ENCODE measurements around the gene STAB1.

GRCh38 chr3:52519445-52520140, 24.5 kb downstream of the STAB1 start:
- TF ChIP-seq SIN3A (conservative IDR thresholded peaks at IDR 0.05 in 1 of 2, IDR thresholded peaks at IDR 0.05 in 1 of 2; ENCODE audit: low read depth in 1 of 2, low read length in 2 of 2), result no peak
- no peak for TF ChIP-seq CTCF (IDR thresholded peaks at IDR 0.05; ENCODE audit: control extremely low read depth in 1 of 3, insufficient read depth in 1 of 3, low read depth in 1 of 3, low read length in 3 of 3)
- no peak for TF ChIP-seq POLR2AphosphoS5 (IDR thresholded peaks at IDR 0.05; ENCODE audit: low read depth, low read length)
- TF ChIP-seq CHD1 (IDR thresholded peaks at IDR 0.05; ENCODE audit: low read depth, low read length), result no peak
- no peak for TF ChIP-seq EZH2 (IDR thresholded peaks at IDR 0.05; ENCODE audit: low read depth, low read length, severe bottlenecking)
- TF ChIP-seq, protein P1, sequence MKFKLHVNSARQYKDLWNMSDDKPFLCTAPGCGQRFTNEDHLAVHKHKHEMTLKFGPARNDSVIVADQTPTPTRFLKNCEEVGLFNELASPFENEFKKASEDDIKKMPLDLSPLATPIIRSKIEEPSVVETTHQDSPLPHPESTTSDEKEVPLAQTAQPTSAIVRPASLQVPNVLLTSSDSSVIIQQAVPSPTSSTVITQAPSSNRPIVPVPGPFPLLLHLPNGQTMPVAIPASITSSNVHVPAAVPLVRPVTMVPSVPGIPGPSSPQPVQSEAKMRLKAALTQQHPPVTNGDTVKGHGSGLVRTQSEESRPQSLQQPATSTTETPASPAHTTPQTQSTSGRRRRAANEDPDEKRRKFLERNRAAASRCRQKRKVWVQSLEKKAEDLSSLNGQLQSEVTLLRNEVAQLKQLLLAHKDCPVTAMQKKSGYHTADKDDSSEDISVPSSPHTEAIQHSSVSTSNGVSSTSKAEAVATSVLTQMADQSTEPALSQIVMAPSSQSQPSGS (IDR thresholded peaks at IDR 0.05; ENCODE audit: low read length), result no peak
- TF ChIP-seq RAD21 (IDR thresholded peaks at IDR 0.05 in 1 of 2, conservative IDR thresholded peaks at IDR 0.05 in 1 of 2; ENCODE audit: low read depth in 2 of 2, low read length in 2 of 2), result no peak
- no peak for TF ChIP-seq RBBP5 (IDR thresholded peaks at IDR 0.05; ENCODE audit: borderline replicate concordance, low read depth, low read length)
- no peak for TF ChIP-seq SRF (IDR thresholded peaks at IDR 0.05; ENCODE audit: low read depth, low read length)
- TF ChIP-seq, protein P2, sequence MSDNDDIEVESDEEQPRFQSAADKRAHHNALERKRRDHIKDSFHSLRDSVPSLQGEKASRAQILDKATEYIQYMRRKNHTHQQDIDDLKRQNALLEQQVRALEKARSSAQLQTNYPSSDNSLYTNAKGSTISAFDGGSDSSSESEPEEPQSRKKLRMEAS (IDR thresholded peaks at IDR 0.05), result no peak
- TF ChIP-seq JUN (IDR thresholded peaks at IDR 0.05; ENCODE audit: low read depth, low read length), result no peak
